ENCODE measurements around the gene SERINC2. TPM values are rescaled to one million over a fixed set of nuclear protein-coding genes. Genes with fewer than 3 reads are reported as not detected.

Gene SERINC2
- polyA plus RNA-seq (ENCODE audit: low read depth in 6 of 6), result 1 to 10 TPM in 1 of 6 donors, under 1 TPM in 4, not detected in 1; 0.54 to 1.6 (median 0.77) TPM

DNA sequence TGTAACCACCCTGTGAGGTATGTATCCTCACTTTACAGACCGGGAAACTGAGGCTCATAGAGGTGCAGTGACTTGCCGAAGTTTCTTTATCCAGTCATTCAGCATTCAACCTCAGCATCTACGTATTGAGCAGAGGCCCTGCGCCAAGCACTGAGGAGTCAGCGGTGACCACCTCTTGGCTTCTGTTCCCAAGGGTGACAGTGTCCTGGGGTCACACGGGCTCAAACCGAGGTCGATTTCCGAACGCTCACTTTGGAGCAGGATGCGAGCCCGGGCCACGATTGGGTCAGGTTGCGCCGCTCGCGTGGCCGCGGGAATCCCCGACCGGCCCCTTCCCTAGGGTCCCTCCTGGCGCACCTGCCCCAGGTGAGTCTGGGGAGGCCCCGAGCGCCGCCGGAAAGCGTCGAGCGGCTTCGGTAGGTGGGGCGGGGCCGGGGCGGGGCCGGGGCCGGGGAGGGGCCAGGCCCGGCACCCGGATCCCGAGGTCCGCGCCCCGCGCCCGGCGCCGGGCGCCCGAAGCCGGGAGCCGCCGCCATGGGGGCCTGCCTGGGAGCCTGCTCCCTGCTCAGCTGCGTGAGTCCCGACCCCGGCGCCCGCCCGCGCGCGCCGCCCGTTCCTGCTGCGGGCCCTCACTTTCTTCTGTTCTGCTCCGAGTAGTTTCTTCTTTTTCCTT lies at the start of gene SERINC2:
Gene SERINC2, plus strand, starts transcription at position 482 of the 673 bp plus-strand sequence. Its CDS starts 53 bp downstream, at position 535.
- H3K36me3 Mint-ChIP-seq, result peaks cover 0 to 8% of the 10 kb centered on the region in 2 donors
- no peak for DNase-seq
- peak; percentile 63 to 68 for ATAC-seq (ENCODE audit: low read depth in 2 of 2)
- peak within 1 kb of the TSS; percentile 85 to 97 (median 94) for H3K4me3 Mint-ChIP-seq
- H3K4me1 Mint-ChIP-seq, result peaks cover 10 to 15% (median 13%) of the 10 kb centered on the region in 3 donors
- no peaks in the 10 kb centered on the region for H3K9me3 Mint-ChIP-seq
- peaks cover 50 to 87% (median 70%) of the 10 kb centered on the region in 3 donors for H3K27me3 Mint-ChIP-seq
- peak within 1 kb of the TSS in 5 of 6 donors; percentile 32 to 95 (median 75) for H3K27ac Mint-ChIP-seq

- Mint-ChIP-seq H3K9me3 (no peaks in the 10 kb centered on the region), H3K36me3 (peaks cover 15 to 20% of the 10 kb centered on the region in 2 donors)
- ATAC-seq (ENCODE audit: low read depth in 2 of 2), result no peak
Measured at GRCh38 chr1:31364561-31365250, 48.3 kb upstream of the SERINC2 start.

GRCh38 chr1:31366796-31367195 lies 46.2 kb upstream of the SERINC2 start:
- ATAC-seq (ENCODE audit: low read depth in 2 of 2) (no peak), DNase-seq (no peak)
- H3K36me3 Mint-ChIP-seq, result peaks cover 15 to 16% of the 10 kb centered on the region in 2 donors
- no peaks in the 10 kb centered on the region for H3K27me3 Mint-ChIP-seq
- H3K4me3 Mint-ChIP-seq, result no peak overlapping the region
- no peak overlapping the region for H3K27ac Mint-ChIP-seq
- peaks cover 0 to 2% (median under 1%) of the 10 kb centered on the region in 3 donors for H3K4me1 Mint-ChIP-seq
- no peaks in the 10 kb centered on the region for H3K9me3 Mint-ChIP-seq

More at GRCh38 chr1:31364561-31365250, 48.3 kb upstream of the SERINC2 start:
- H3K27ac Mint-ChIP-seq, result no peak overlapping the region
- DNase-seq, result no peak
- H3K27me3 Mint-ChIP-seq, result no peaks in the 10 kb centered on the region
- H3K4me1 Mint-ChIP-seq, result peaks cover 0 to 2% (median 0%) of the 10 kb centered on the region in 3 donors
- no peak overlapping the region for H3K4me3 Mint-ChIP-seq

- H3K9me3 Mint-ChIP-seq, result no peaks in the 10 kb centered on the region
- peak overlapping the region in 1 of 8 donors; percentile 6 for H3K4me3 Mint-ChIP-seq
- H3K36me3 Mint-ChIP-seq, result peaks cover 14 to 16% of the 10 kb centered on the region in 2 donors
- DNase-seq (no peak), ATAC-seq (ENCODE audit: low read depth in 2 of 2) (no peak)
- H3K27ac Mint-ChIP-seq, result peak overlapping the region in 2 of 6 donors; percentile 9 to 10
- peaks cover 9 to 19% (median 16%) of the 10 kb centered on the region in 3 donors for H3K4me1 Mint-ChIP-seq
- peaks cover 0 to 8% (median 0%) of the 10 kb centered on the region in 3 donors for H3K27me3 Mint-ChIP-seq
Measured at GRCh38 chr1:31368611-31369107, 44.4 kb upstream of the SERINC2 start.

GRCh38 chr1:31370021-31370420 lies 43.0 kb upstream of the SERINC2 start:
- DNase-seq (no peak), ATAC-seq (ENCODE audit: low read depth in 2 of 2) (no peak)
- Mint-ChIP-seq H3K4me3 (peak overlapping the region in 1 of 8 donors; percentile 29), H3K9me3 (no peaks in the 10 kb centered on the region), H3K4me1 (peaks cover 13 to 23% (median 19%) of the 10 kb centered on the region in 3 donors), H3K27ac (no peak overlapping the region), H3K27me3 (peaks cover 0 to 8% (median 0%) of the 10 kb centered on the region in 3 donors), H3K36me3 (peaks cover 7 to 8% of the 10 kb centered on the region in 2 donors)

GRCh38 chr1:31370565-31370964 lies 42.4 kb upstream of the SERINC2 start:
- ATAC-seq (ENCODE audit: low read depth in 2 of 2) (no peak), DNase-seq (no peak)
- H3K36me3 Mint-ChIP-seq, result peaks cover 4 to 5% of the 10 kb centered on the region in 2 donors
- peaks cover 13 to 23% (median 19%) of the 10 kb centered on the region in 3 donors for H3K4me1 Mint-ChIP-seq
- H3K27ac Mint-ChIP-seq, result no peak overlapping the region
- H3K9me3 Mint-ChIP-seq, result no peaks in the 10 kb centered on the region
- H3K4me3 Mint-ChIP-seq, result no peak overlapping the region
- H3K27me3 Mint-ChIP-seq, result peaks cover 0 to 8% (median 0%) of the 10 kb centered on the region in 3 donors

- DNase-seq, result no peak
- peak overlapping the region in 2 of 8 donors; percentile 38 to 55 for H3K4me3 Mint-ChIP-seq
- no peak overlapping the region for H3K27ac Mint-ChIP-seq
- H3K36me3 Mint-ChIP-seq, result no peaks in the 10 kb centered on the region
- H3K27me3 Mint-ChIP-seq, result peaks cover 0 to 10% (median 0%) of the 10 kb centered on the region in 3 donors
- ATAC-seq (ENCODE audit: low read depth in 2 of 2), result no peak
- H3K4me1 Mint-ChIP-seq, result peaks cover 13 to 23% (median 19%) of the 10 kb centered on the region in 3 donors
- no peaks in the 10 kb centered on the region for H3K9me3 Mint-ChIP-seq
Measured at GRCh38 chr1:31371121-31371959, 41.7 kb upstream of the SERINC2 start.

DNA sequence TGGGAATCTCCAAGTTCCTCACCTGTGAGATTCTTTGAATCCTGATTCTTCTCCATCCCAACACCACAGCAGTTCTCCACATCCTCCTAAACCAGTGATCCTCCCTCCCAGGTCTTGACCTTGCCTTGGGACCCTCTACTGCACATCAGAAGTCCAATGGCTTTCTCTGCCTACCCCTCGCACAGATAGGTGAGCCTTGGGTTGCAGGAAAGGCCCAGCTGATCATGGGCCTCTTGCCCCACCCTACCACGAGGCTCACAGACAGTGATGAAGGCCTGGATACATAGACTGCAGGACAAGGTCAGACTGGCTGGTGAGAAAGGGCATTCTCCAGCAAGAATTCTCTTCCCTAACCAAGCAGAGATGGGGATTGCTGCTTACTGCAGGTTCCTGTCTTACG lies 41.0 kb upstream of the SERINC2 start:
- peak overlapping the region in 1 of 6 donors; percentile 4 for H3K27ac Mint-ChIP-seq
- ATAC-seq (ENCODE audit: low read depth in 2 of 2) (no peak), DNase-seq (no peak)
- peaks cover 13 to 23% (median 19%) of the 10 kb centered on the region in 3 donors for H3K4me1 Mint-ChIP-seq
- H3K4me3 Mint-ChIP-seq, result peak overlapping the region in 3 of 8 donors; percentile 44 to 91 (median 90)
- peaks cover 0 to 15% (median 0%) of the 10 kb centered on the region in 3 donors for H3K27me3 Mint-ChIP-seq
- no peaks in the 10 kb centered on the region for H3K9me3 Mint-ChIP-seq
- no peaks in the 10 kb centered on the region for H3K36me3 Mint-ChIP-seq

DNA sequence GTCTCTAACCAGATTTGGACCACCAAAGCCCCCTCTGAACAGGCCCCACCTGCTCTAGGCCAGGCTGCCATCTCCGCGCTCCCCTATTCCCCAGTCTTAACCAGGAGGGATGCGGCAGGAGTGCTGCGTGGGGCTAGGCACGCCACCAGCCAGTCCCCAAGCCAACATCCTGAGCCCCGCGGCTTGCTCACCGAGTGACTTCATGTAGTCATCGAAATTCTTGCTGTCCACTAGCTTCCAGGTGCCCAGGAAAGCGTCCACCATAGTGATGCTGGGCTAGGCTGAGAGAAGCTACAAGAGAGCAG lies 40.3 kb upstream of the SERINC2 start:
- Mint-ChIP-seq H3K27me3 (peaks cover 0 to 15% (median 0%) of the 10 kb centered on the region in 3 donors), H3K4me1 (peaks cover 13 to 23% (median 19%) of the 10 kb centered on the region in 3 donors), H3K27ac (no peak overlapping the region), H3K4me3 (peak overlapping the region in 5 of 8 donors; percentile 86 to 97 (median 90)), H3K36me3 (no peaks in the 10 kb centered on the region), H3K9me3 (no peaks in the 10 kb centered on the region)
- ATAC-seq (ENCODE audit: low read depth in 2 of 2) (no peak), DNase-seq (no peak)

- peaks cover 0 to 15% (median 0%) of the 10 kb centered on the region in 3 donors for H3K27me3 Mint-ChIP-seq
- no peaks in the 10 kb centered on the region for H3K36me3 Mint-ChIP-seq
- no peaks in the 10 kb centered on the region for H3K9me3 Mint-ChIP-seq
- peak; percentile 64 to 73 for ATAC-seq (ENCODE audit: low read depth in 2 of 2)
- H3K4me1 Mint-ChIP-seq, result peaks cover 13 to 23% (median 19%) of the 10 kb centered on the region in 3 donors
- peak within 1 kb of the TSS; percentile 59 to 97 (median 88) for H3K4me3 Mint-ChIP-seq
- no peak for DNase-seq
- peak within 1 kb of the TSS in 4 of 6 donors; percentile 22 to 86 (median 72) for H3K27ac Mint-ChIP-seq
Measured at GRCh38 chr1:31373056-31373896, 39.7 kb upstream of the SERINC2 start, which contains the start of gene FABP3. Gene FABP3 (minus strand): TSS chr1:31373076. CDS start chr1:31373014, 62 bp downstream.

GRCh38 chr1:31373897-31374486 lies 39.0 kb upstream of the SERINC2 start:
- peaks cover 13 to 23% (median 19%) of the 10 kb centered on the region in 3 donors for H3K4me1 Mint-ChIP-seq
- peaks cover 0 to 15% (median 5%) of the 10 kb centered on the region in 3 donors for H3K27me3 Mint-ChIP-seq
- no peaks in the 10 kb centered on the region for H3K9me3 Mint-ChIP-seq
- H3K4me3 Mint-ChIP-seq, result peak overlapping the region; percentile 59 to 97 (median 88)
- ATAC-seq (ENCODE audit: low read depth in 2 of 2) (no peak), DNase-seq (no peak)
- H3K27ac Mint-ChIP-seq, result peak overlapping the region in 3 of 6 donors; percentile 30 to 79 (median 65)
- H3K36me3 Mint-ChIP-seq, result no peaks in the 10 kb centered on the region

Measured in naive B cell (primary cell).